GM12872 (cell line): ENCODE data around the gene HSF2.

Source experiments
- TF ChIP-seq, protein P1 (sequence below): IDR thresholded peaks from 3 replicates; pipeline ENCODE4 v1.5.1; 2011; ENCODE audit warnings: low read depth, mild to moderate bottlenecking, low read length, moderate library complexity; ENCODE audit not compliant: insufficient read depth

Gene HSF2

DNA sequence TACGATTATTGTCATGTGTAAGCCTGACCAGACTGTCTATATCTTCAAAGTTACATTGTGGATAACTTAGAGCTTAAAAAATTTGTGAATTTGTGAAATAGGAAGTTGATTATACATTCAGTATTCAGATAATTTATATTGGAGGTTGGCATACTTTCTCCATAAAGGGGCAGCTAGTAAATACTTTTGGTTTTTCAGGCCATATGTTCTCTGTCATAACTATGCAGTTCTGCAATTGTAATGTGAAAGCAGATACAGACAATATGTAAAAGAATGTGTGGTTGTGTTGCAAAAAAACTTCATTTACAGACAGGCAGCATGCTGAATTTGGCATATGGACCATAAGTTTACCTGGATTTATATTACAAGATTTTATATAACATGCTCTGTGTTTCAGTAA is 29.3 kb downstream of the HSF2 start:
- TF ChIP-seq, protein P1, sequence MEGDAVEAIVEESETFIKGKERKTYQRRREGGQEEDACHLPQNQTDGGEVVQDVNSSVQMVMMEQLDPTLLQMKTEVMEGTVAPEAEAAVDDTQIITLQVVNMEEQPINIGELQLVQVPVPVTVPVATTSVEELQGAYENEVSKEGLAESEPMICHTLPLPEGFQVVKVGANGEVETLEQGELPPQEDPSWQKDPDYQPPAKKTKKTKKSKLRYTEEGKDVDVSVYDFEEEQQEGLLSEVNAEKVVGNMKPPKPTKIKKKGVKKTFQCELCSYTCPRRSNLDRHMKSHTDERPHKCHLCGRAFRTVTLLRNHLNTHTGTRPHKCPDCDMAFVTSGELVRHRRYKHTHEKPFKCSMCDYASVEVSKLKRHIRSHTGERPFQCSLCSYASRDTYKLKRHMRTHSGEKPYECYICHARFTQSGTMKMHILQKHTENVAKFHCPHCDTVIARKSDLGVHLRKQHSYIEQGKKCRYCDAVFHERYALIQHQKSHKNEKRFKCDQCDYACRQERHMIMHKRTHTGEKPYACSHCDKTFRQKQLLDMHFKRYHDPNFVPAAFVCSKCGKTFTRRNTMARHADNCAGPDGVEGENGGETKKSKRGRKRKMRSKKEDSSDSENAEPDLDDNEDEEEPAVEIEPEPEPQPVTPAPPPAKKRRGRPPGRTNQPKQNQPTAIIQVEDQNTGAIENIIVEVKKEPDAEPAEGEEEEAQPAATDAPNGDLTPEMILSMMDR, result no peak

- TF ChIP-seq, protein P1, result no peak
Measured at GRCh38 chr6:122429323-122429722, 29.9 kb downstream of the HSF2 start.

GRCh38 chr6:122431780-122432179 is 32.3 kb downstream of the HSF2 start:
- TF ChIP-seq, protein P1, result no peak

GRCh38 chr6:122432816-122433215 is 33.4 kb downstream of the HSF2 start:
- TF ChIP-seq, protein P1, result no peak

DNA sequence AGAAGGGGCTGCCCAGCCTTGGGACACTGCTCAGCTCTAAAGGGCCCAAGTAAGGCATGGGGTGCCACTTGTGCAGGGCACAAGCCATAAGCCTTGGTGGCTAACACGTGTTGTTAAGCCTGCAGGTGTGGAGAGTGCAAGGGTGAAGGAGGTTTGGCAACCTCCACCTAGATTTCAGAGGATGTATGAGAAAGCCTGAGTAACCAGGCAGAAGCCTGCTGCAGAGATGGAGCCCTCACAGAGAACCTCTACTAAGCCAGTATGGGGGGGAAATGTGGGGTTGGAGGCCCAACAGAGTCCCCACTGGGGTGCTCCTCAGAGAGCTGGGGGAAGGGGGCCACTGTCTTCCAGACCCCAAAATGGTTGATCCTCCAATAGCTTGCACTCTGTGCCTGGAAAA is 39.5 kb downstream of the HSF2 start:
- TF ChIP-seq, protein P1, result no peak

DNA sequence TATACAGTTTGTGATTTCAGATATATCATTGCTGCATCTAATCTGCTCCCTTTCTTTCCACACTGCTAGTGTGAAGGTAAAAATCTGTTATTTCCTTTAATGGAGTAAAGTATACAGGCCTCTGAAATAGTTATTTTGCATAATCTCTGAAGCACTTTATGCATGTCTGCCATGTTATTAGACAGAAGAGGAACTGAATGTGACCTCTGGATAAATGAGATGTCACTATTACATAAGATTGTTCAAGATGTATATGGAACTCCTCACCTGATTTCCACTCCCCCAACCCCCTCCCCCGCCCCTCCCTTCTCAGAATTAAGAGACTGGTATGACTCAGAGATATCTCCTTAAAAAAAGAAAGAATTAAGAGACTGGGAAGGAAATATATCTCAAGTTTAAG is 45.8 kb downstream of the HSF2 start:
- TF ChIP-seq, protein P1, result no peak

DNA sequence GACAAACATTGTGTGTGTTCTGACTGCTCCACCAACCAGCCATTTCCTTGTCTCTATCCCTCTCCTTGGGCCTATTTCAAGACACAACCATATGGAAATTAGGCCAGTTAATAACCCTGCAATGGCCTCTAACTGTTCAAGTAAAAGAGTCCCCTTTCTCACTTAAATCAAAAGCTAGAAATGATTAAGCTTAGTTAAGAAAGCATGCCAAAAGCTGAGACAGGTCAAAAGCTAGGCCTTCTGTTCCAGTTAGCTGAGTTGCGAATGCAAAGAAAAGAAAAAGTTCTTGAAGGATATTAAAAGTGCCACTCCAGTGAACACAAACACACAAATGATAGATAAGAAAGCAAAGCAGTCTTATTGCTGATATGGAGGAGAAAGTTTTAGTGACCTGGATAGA is 49.6 kb downstream of the HSF2 start:
- TF ChIP-seq, protein P1, result no peak

DNA sequence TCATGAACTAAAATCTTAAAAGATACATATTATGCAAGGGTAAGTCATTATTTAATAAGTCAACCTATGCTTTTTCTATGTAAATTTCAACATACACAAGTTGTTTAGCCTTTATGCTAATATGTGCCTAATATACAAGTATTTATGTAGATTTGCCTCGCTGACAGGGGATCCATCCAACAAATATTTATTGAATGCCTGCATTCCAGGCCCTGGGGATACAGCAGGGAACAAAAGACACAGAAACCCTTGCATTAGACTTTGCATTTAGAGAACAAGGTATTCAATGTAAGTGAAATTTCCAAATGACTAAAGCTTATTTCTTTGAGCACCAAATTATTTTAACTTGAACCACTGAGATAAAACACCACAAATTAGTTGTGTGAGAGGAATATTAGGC is 53.1 kb downstream of the HSF2 start:
- TF ChIP-seq, protein P1, result no peak
